Right lung (tissue), 5 donors: ENCODE data around the gene PRMT9. TPM values are rescaled to one million over a fixed set of nuclear protein-coding genes. Genes with fewer than 3 reads are reported as not detected.

Experiments used
- DNase-seq, 2 donors: peaks; one replicate each; pipeline ENCODE4 v3.0.0-alpha.2; 2013
- polyA plus RNA-seq, 5 donors: library from polyadenylated mRNA; unstranded; fragments of 120-200 nt; gene quantifications; one replicate each; pipeline versions ENCODE4 v1.2.1 to v1.2.3, GENCODE V29; 2013; ENCODE audit warnings: inconsistent platforms in 1 of 5, low replicate concordance in 1 of 5; ENCODE audit not compliant: insufficient read length in 5 of 5, insufficient read depth in 1 of 5

Gene PRMT9
- polyA plus RNA-seq, 5 donors, result 17.0 to 29.5 (median 26.9) TPM

GRCh38 chr4:147625733-147626132, 58.2 kb downstream of the PRMT9 start:
- no peak for DNase-seq

GRCh38 chr4:147620315-147620714, 63.6 kb downstream of the PRMT9 start:
- DNase-seq, result no peak

- DNase-seq, result no peak
These were observed 65.9 kb downstream of the PRMT9 start for GRCh38 chr4:147617841-147618691.

GRCh38 chr4:147617173-147617840, 66.7 kb downstream of the PRMT9 start, which contains the start of gene TMEM184C:
TSS of gene TMEM184C (plus strand) at chr4:147617397. CDS start at chr4:147617957, 560 bp downstream.
- DNase-seq, result peak; percentile 89 to 91

GRCh38 chr4:147616849-147617172, 67.2 kb downstream of the PRMT9 start:
- no peak for DNase-seq

- no peak for DNase-seq
These were observed 73.3 kb downstream of the PRMT9 start for GRCh38 chr4:147610686-147611085.

GRCh38 chr4:147607471-147607870, 76.5 kb downstream of the PRMT9 start:
- DNase-seq, result no peak

- no peak for DNase-seq
These were observed 78.5 kb downstream of the PRMT9 start for GRCh38 chr4:147605499-147605898.

- no peak for DNase-seq
These were observed 84.2 kb downstream of the PRMT9 start for GRCh38 chr4:147599769-147600168.

GRCh38 chr4:147599206-147599605, 84.8 kb downstream of the PRMT9 start:
- no peak for DNase-seq

GRCh38 chr4:147597561-147597960, 86.4 kb downstream of the PRMT9 start:
- DNase-seq, result no peak

- no peak for DNase-seq
These were observed 87.0 kb downstream of the PRMT9 start for GRCh38 chr4:147596981-147597380.

GRCh38 chr4:147596377-147596776, 87.6 kb downstream of the PRMT9 start:
- no peak for DNase-seq

- no peak for DNase-seq
These were observed 89.4 kb downstream of the PRMT9 start for GRCh38 chr4:147594578-147594977.

- no peak for DNase-seq
These were observed 89.9 kb downstream of the PRMT9 start for GRCh38 chr4:147594107-147594506.

- no peak for DNase-seq
These were observed 92.9 kb downstream of the PRMT9 start for GRCh38 chr4:147591106-147591505.

GRCh38 chr4:147590249-147590920, 93.6 kb downstream of the PRMT9 start:
- DNase-seq, result peak; percentile 63 to 74

- no peak for DNase-seq
These were observed 94.4 kb downstream of the PRMT9 start for GRCh38 chr4:147589586-147589985.
